HG03354 (cell line): ENCODE results near the gene KIF26B.

Source experiments
- ATAC-seq: cut with Tn5 transposase; IDR thresholded peaks from one replicate; pipeline ENCODE4 v1.9.1; 2021; ENCODE audit warnings: mild to moderate bottlenecking; ENCODE audit not compliant: unreplicated experiment, poor library complexity, severe bottlenecking

KIF26B gene

GRCh38 chr1:245225322-245226202 is 70.8 kb downstream of the KIF26B start:
- ATAC-seq, result no peak

- ATAC-seq, result no peak
These were observed 71.4 kb downstream of the KIF26B start for GRCh38 chr1:245226203-245226499.

GRCh38 chr1:245229051-245229450 is 74.3 kb downstream of the KIF26B start:
- ATAC-seq, result no peak

GRCh38 chr1:245232931-245233330 is 78.1 kb downstream of the KIF26B start:
- ATAC-seq, result no peak

- no peak for ATAC-seq
These were observed 79.7 kb downstream of the KIF26B start for GRCh38 chr1:245234217-245235081.

GRCh38 chr1:245235156-245235555 is 80.4 kb downstream of the KIF26B start:
- no peak for ATAC-seq

GRCh38 chr1:245240648-245241165 is 85.9 kb downstream of the KIF26B start:
- ATAC-seq, result no peak

GRCh38 chr1:245241526-245242130 is 86.8 kb downstream of the KIF26B start:
- ATAC-seq, result no peak

- no peak for ATAC-seq
These were observed 88.2 kb downstream of the KIF26B start for GRCh38 chr1:245242989-245243388.

GRCh38 chr1:245245021-245245667 is 90.4 kb downstream of the KIF26B start:
- no peak for ATAC-seq

- ATAC-seq, result no peak
These were observed 91.6 kb downstream of the KIF26B start for GRCh38 chr1:245246433-245246832.

GRCh38 chr1:245247356-245247755 is 92.6 kb downstream of the KIF26B start:
- no peak for ATAC-seq

GRCh38 chr1:245247801-245248200 is 93.0 kb downstream of the KIF26B start:
- no peak for ATAC-seq

GRCh38 chr1:245248231-245248731 is 93.5 kb downstream of the KIF26B start:
- no peak for ATAC-seq

- no peak for ATAC-seq
These were observed 101.0 kb downstream of the KIF26B start for GRCh38 chr1:245255783-245256182.

GRCh38 chr1:245256528-245256927 is 101.7 kb downstream of the KIF26B start:
- no peak for ATAC-seq

- no peak for ATAC-seq
These were observed 103.6 kb downstream of the KIF26B start for GRCh38 chr1:245258271-245258920.

- ATAC-seq, result no peak
These were observed 105.5 kb downstream of the KIF26B start for GRCh38 chr1:245260110-245260882.
